Stimulated activated naive CD8-positive, alpha-beta T cell treated with anti-CD3 and anti-CD28 coated beads, Interleukin-15, Interleukin-2, amounts not matched to agents 100 ng/mL and 50 ng/mL, for 24 hours (primary cell): Measurements from ENCODE around the gene FCGR3B.
A peak's percentile ranks its signal among the peaks of the same experiment; 100 is the strongest.
"Not testable (repeated sequence)": the region's sequence is repeated elsewhere in the genome, so short reads cannot be mapped to it uniquely, and the experiment has no call there.

Experiments used
- H3K27ac Mint-ChIP-seq: one replicate; pipeline ENCODE4 v1.8.0; 2021; ENCODE audit warnings: mild to moderate bottlenecking, mixed read lengths
- H3K27me3 Mint-ChIP-seq: one replicate; pipeline ENCODE4 v1.8.0; 2021; ENCODE audit warnings: mixed read lengths
- H3K36me3 Mint-ChIP-seq: one replicate; pipeline ENCODE4 v1.8.0; 2021; ENCODE audit warnings: low read depth, mixed read lengths
- H3K4me1 Mint-ChIP-seq: one replicate; pipeline ENCODE4 v1.8.0; 2021; ENCODE audit warnings: low read depth, mixed read lengths
- H3K4me3 Mint-ChIP-seq: one replicate; pipeline ENCODE4 v1.8.0; 2021; ENCODE audit warnings: mild to moderate bottlenecking, mixed read lengths
- H3K9me3 Mint-ChIP-seq: one replicate; pipeline ENCODE4 v1.8.0; 2021; ENCODE audit warnings: mixed read lengths

FCGR3B gene

GRCh38 chr1:161647507-161648360 is 16.8 kb upstream of the FCGR3B start:
- not testable (repeated sequence) for H3K9me3 Mint-ChIP-seq, H3K4me1 Mint-ChIP-seq, H3K4me3 Mint-ChIP-seq, H3K36me3 Mint-ChIP-seq, H3K27ac Mint-ChIP-seq
- H3K27me3 Mint-ChIP-seq = peaks cover 30% of the 10 kb centered on the region

GRCh38 chr1:161644855-161645254 is 13.9 kb upstream of the FCGR3B start:
- Mint-ChIP-seq H3K27me3 (peaks cover 20% of the 10 kb centered on the region), H3K4me1 (peaks cover 17% of the 10 kb centered on the region)
- H3K9me3 Mint-ChIP-seq, H3K36me3 Mint-ChIP-seq, H3K4me3 Mint-ChIP-seq, H3K27ac Mint-ChIP-seq: not testable (repeated sequence)

- not testable (repeated sequence) for H3K9me3 Mint-ChIP-seq, H3K4me3 Mint-ChIP-seq, H3K36me3 Mint-ChIP-seq, H3K27ac Mint-ChIP-seq
- Mint-ChIP-seq H3K4me1 (peaks cover 17% of the 10 kb centered on the region), H3K27me3 (peaks cover 14% of the 10 kb centered on the region)
These were observed 12.7 kb upstream of the FCGR3B start for GRCh38 chr1:161643481-161644208.

- peaks cover 15% of the 10 kb centered on the region for H3K4me1 Mint-ChIP-seq
- H3K36me3 Mint-ChIP-seq, H3K9me3 Mint-ChIP-seq, H3K27ac Mint-ChIP-seq, H3K4me3 Mint-ChIP-seq: not testable (repeated sequence)
- H3K27me3 Mint-ChIP-seq = peaks cover 13% of the 10 kb centered on the region
These were observed 11.7 kb upstream of the FCGR3B start for GRCh38 chr1:161642697-161643096.

GRCh38 chr1:161639203-161639602 is 8.2 kb upstream of the FCGR3B start:
- H3K27me3 Mint-ChIP-seq, H3K9me3 Mint-ChIP-seq, H3K36me3 Mint-ChIP-seq, H3K27ac Mint-ChIP-seq, H3K4me3 Mint-ChIP-seq: not testable (repeated sequence)
- peaks cover 29% of the 10 kb centered on the region for H3K4me1 Mint-ChIP-seq

GRCh38 chr1:161638251-161638993 is 7.4 kb upstream of the FCGR3B start:
- H3K27me3 Mint-ChIP-seq, H3K9me3 Mint-ChIP-seq, H3K4me3 Mint-ChIP-seq, H3K36me3 Mint-ChIP-seq, H3K27ac Mint-ChIP-seq: not testable (repeated sequence)
- peaks cover 28% of the 10 kb centered on the region for H3K4me1 Mint-ChIP-seq

GRCh38 chr1:161636976-161637375 is 6.0 kb upstream of the FCGR3B start:
- peaks cover 18% of the 10 kb centered on the region for H3K4me1 Mint-ChIP-seq
- not testable (repeated sequence) for H3K27me3 Mint-ChIP-seq, H3K4me3 Mint-ChIP-seq

GRCh38 chr1:161636189-161636782 is 5.3 kb upstream of the FCGR3B start:
- H3K36me3 Mint-ChIP-seq, H3K4me3 Mint-ChIP-seq, H3K27me3 Mint-ChIP-seq, H3K9me3 Mint-ChIP-seq: not testable (repeated sequence)
- Mint-ChIP-seq H3K27ac (peak overlapping the region; percentile 81), H3K4me1 (peaks cover 18% of the 10 kb centered on the region)

More at GRCh38 chr1:161636976-161637375, 6.0 kb upstream of the FCGR3B start:
- H3K27ac Mint-ChIP-seq, H3K36me3 Mint-ChIP-seq, H3K9me3 Mint-ChIP-seq: not testable (repeated sequence)

- not testable (repeated sequence) for H3K27me3 Mint-ChIP-seq, H3K4me3 Mint-ChIP-seq, H3K27ac Mint-ChIP-seq, H3K9me3 Mint-ChIP-seq, H3K36me3 Mint-ChIP-seq
- peaks cover 18% of the 10 kb centered on the region for H3K4me1 Mint-ChIP-seq
These were observed 4.0 kb upstream of the FCGR3B start for GRCh38 chr1:161634993-161635392.

GRCh38 chr1:161630128-161630742 is 741 bp downstream of the FCGR3B start:
- not testable (repeated sequence) for H3K36me3 Mint-ChIP-seq, H3K9me3 Mint-ChIP-seq, H3K27me3 Mint-ChIP-seq, H3K4me1 Mint-ChIP-seq, H3K4me3 Mint-ChIP-seq, H3K27ac Mint-ChIP-seq

- H3K27ac Mint-ChIP-seq, H3K4me3 Mint-ChIP-seq: not testable (repeated sequence)
These were observed 4.4 kb downstream of the FCGR3B start for GRCh38 chr1:161626445-161627146.

GRCh38 chr1:161624605-161625004 is 6.4 kb downstream of the FCGR3B start:
- not testable (repeated sequence) for H3K4me3 Mint-ChIP-seq, H3K27ac Mint-ChIP-seq, H3K36me3 Mint-ChIP-seq, H3K9me3 Mint-ChIP-seq, H3K27me3 Mint-ChIP-seq
- peaks cover 45% of the 10 kb centered on the region for H3K4me1 Mint-ChIP-seq

More at GRCh38 chr1:161626445-161627146, 4.4 kb downstream of the FCGR3B start:
- peaks cover 33% of the 10 kb centered on the region for H3K4me1 Mint-ChIP-seq
- not testable (repeated sequence) for H3K36me3 Mint-ChIP-seq, H3K27me3 Mint-ChIP-seq, H3K9me3 Mint-ChIP-seq

- not testable (repeated sequence) for H3K27ac Mint-ChIP-seq, H3K27me3 Mint-ChIP-seq, H3K36me3 Mint-ChIP-seq, H3K9me3 Mint-ChIP-seq
- H3K4me1 Mint-ChIP-seq = peaks cover 45% of the 10 kb centered on the region
- H3K4me3 Mint-ChIP-seq = peak overlapping the region; percentile 54
These were observed 7.5 kb downstream of the FCGR3B start for GRCh38 chr1:161623401-161624051.

- H3K9me3 Mint-ChIP-seq, H3K27me3 Mint-ChIP-seq, H3K36me3 Mint-ChIP-seq: not testable (repeated sequence)
- Mint-ChIP-seq H3K27ac (peak overlapping the region; percentile 95), H3K4me3 (peak overlapping the region; percentile 97), H3K4me1 (peaks cover 45% of the 10 kb centered on the region)
These were observed 8.9 kb downstream of the FCGR3B start for GRCh38 chr1:161622054-161622453.
